22Rv1 (cell line): Measurements from ENCODE around the gene LTBP3.
A peak's percentile ranks its signal among the peaks of the same experiment; 100 is the strongest.

Experiments
- H3K27ac ChIP-seq: fragments of 450-650 bp; 2 replicates; pipeline ENCODE4 v1.5.1; 2017
- CTCF ChIP-seq: fragments of 450-650 bp; IDR thresholded peaks from 2 replicates; pipeline ENCODE4 v1.5.1; 2017; ENCODE audit warnings: mild to moderate bottlenecking
- ZFX ChIP-seq: fragments of 450-650 bp; IDR thresholded peaks from 2 replicates; pipeline ENCODE4 v1.6.1; 2017; ENCODE audit warnings: antibody characterized with exemption, borderline replicate concordance

The LTBP3 gene

GRCh38 chr11:65496304-65497140 is 61.6 kb downstream of the LTBP3 start:
- H3K27ac ChIP-seq, result peak overlapping the region; percentile 98
- no peak for TF ChIP-seq ZFX
- no peak for TF ChIP-seq CTCF

- H3K27ac ChIP-seq, result peak overlapping the region; percentile 98
Measured at GRCh38 chr11:65493367-65494176, 64.6 kb downstream of the LTBP3 start.

GRCh38 chr11:65492637-65493366 is 65.4 kb downstream of the LTBP3 start:
- TF ChIP-seq ZFX (no peak), CTCF (no peak)
- peak overlapping the region; percentile 98 for H3K27ac ChIP-seq

More at GRCh38 chr11:65493367-65494176, 64.6 kb downstream of the LTBP3 start:
- no peak for TF ChIP-seq ZFX
- no peak for TF ChIP-seq CTCF

GRCh38 chr11:65492387-65492636 is 65.8 kb downstream of the LTBP3 start:
- no peak for TF ChIP-seq CTCF
- no peak for TF ChIP-seq ZFX
- peak overlapping the region; percentile 98 for H3K27ac ChIP-seq

GRCh38 chr11:65491614-65492386 is 66.4 kb downstream of the LTBP3 start:
- peak overlapping the region; percentile 98 for H3K27ac ChIP-seq
- no peak for TF ChIP-seq ZFX
- no peak for TF ChIP-seq CTCF

GRCh38 chr11:65491163-65491465 is 67.0 kb downstream of the LTBP3 start:
- H3K27ac ChIP-seq, result peak overlapping the region; percentile 98

More at GRCh38 chr11:65491163-65491465, 67.0 kb downstream of the LTBP3 start:
- no peak for TF ChIP-seq ZFX
- no peak for TF ChIP-seq CTCF
